Activated naive CD4-positive, alpha-beta T cell treated with Interleukin-2 at 50 U/mL for 16 hours (primary cell): ENCODE data around the gene VKORC1L1.
"Not testable (repeated sequence)": the region's sequence is repeated elsewhere in the genome, so short reads cannot be mapped to it uniquely, and the experiment has no call there.

ENCODE experiments used
- DNase-seq: peaks from one replicate; pipeline ENCODE4 v3.0.0-alpha.2; 2020

VKORC1L1 gene

DNA sequence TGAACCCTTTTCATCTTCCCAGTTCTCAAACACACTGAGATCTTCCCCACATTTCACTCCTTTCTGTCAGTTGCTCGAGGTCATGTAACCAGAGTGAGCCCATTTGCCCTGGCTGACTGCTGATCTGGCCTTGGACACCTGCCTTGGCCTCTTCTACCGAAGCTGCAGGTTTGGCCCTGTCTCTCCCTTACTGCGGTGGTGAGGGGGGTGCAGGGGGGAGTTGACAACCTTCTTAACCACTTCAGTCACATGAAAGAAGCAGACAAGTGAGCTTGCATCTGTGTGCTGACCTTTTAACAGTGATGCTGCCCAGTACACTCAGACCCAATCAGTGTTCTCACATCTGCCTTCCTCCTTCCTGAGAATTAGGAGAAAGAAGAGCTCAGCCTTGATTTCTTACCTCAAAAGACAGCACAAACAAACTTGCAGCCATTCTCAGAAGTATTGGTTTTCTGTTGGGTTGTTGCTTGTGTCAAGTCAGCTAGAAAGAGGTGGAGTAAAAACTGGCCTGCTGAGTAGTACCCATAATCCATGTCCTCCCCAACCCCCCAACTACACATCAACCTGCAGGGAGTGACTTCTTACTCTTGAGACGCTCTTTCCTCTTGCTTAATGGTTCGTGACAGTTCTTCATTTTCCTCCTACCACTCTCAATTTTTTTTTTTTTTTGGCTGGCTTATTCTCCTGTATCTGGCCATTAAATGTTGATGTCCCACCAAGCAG is 15.7 kb downstream of the VKORC1L1 start:
- DNase-seq: not testable (repeated sequence)

DNA sequence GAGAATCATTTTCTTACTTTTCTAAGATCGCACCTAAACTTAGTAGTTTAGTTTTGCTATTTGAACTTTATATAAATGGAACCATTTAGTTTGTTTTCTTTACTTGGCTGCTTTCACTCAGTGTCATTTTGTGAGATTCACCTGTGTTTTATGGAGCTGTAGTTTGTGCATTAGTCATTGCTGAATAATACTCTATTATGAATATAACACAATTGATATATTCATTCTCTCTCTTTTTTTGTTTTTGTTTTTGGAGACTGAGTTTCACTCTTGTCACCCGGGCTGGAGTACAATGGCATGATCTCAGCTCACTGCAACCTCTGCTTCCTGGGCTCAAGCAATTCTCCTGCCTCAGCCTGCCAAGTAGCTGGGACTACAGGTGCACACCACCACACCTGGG is 16.8 kb downstream of the VKORC1L1 start:
- DNase-seq: not testable (repeated sequence)

DNA sequence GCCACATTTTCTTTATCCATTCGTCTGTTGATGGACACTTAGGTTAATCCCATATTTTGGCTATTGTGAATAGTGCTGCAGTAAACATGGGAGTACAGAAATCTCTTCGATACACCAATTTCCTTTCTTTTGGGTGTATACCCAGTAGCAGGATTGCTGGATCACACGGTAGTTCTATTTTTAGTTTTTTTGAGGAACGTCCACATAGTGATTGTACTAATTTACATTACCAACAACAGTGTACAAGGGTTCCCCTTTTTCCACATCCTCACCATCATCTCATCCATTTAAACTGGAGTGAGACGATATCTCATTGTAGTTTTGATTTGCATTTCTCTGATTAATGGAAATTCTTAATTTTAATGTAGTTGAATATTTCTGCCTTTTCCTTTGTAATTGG is 19.3 kb downstream of the VKORC1L1 start:
- no peak for DNase-seq

DNA sequence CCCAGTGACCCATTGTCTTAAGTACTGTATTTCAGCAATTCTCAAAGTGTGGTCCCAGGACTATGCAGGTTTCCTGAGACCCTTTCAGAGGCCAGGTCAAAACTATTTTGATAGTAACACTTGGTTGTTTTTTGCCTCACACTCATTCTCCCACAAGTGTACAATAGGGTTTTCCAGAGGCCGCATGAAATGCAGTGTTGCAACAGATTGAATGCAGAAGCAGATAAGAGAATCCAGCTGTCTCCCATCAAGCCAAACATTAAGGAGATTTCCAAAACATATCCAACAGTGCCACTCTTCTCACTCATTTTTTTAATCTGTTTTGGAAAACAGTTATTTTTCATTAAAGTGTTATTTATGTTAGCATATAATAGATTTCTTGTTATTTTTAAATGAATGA is 20.0 kb downstream of the VKORC1L1 start:
- DNase-seq: no peak

DNA sequence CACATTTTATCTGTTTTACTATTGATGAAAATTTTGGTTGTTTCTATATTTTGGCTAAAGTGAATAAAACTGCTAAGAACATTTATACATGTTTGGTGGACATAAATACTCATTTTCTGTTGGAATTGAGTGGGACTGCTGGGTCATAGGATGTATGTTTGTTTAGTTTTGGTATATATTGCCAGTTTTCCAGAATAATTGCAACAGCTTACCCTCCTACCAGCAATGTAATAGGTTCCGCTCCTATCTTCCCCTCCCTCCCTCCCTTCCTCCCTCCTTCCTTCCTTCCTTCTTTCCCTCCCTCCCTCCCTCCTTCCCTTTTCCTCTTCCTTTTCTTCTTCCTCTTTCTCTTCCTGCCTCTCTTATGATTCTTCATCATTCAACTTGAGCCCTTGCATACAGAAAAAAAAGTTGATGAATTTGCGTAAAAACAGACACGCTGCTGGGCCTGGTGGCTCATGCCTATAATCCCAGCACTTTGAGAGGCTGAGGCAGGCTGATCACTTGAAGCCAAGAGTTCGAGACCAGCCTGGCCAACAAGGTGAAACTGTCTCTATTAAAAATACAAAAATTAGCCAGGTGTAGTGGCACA is 23.5 kb downstream of the VKORC1L1 start:
- no peak for DNase-seq

DNA sequence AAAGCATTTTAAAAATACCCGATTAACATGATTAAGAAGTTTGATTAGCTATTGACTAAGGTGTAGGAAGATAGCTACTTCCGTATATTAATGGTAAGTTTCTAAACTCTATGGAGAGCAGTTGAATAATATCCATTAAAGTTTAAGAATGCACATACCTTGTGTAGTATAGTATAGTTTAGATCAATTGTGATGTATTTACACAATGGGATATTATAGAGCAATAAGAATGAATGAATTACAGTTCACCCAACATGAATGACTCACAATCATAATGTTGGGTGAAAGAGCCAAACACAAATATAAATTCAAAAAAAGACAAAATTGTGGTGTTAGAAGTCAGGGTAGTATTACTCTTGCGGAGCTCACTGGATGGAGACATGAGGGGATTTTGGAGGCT is 24.4 kb downstream of the VKORC1L1 start:
- DNase-seq: not testable (repeated sequence)

DNA sequence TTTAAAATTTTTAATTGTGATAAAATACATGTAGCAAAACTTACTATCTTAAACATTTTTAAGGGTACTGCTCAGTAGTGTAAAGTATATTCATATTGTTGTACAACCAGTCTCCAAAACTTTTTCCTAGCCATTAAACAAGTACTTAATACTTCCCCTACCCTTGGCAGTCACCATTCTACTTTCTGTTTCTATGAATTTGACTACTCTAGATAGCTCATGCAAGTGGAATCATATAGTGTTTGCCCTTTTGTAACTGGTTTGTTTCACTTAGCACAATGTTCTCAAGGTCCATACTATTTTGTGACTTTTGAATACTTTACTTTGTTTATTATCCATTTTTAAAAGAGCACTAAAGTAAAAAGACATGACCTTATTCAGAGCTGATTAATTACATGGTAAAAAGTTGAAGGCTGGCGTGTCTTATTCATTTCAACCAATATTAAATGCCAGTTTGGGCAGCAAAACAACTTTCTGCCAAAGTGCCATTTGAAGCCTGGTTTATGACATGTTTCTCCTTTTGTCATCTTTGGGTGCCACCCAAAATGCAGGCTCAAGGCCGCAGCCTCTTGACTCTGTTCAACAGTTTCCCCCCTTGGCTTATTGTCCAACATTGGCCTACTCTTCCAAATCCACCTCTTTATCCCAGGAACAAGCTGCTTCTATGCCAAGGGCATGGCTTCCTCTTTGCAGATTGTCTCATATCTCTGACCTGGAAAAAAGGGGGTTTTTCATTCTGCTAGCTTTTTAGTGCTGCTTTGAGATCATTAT is 26.0 kb downstream of the VKORC1L1 start:
- DNase-seq: not testable (repeated sequence)

DNA sequence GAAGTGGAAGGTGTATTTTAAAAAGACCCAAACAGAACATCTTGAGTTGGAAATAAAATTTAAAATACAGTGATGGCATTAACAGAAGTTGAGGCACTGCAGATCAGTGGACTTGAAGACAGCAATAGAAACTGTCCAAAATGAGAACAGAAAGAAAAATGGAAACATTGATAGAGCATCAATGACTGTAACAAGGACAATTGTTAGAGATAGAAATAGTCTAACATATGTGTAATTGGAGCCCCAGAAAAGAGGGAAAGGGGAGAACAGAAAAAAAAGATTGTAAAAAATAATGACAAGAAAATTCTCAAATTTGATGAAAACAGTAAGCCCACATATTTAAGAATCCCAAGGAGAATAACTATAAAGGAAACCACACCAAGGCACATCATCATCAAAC is 29.4 kb downstream of the VKORC1L1 start:
- DNase-seq: no peak

DNA sequence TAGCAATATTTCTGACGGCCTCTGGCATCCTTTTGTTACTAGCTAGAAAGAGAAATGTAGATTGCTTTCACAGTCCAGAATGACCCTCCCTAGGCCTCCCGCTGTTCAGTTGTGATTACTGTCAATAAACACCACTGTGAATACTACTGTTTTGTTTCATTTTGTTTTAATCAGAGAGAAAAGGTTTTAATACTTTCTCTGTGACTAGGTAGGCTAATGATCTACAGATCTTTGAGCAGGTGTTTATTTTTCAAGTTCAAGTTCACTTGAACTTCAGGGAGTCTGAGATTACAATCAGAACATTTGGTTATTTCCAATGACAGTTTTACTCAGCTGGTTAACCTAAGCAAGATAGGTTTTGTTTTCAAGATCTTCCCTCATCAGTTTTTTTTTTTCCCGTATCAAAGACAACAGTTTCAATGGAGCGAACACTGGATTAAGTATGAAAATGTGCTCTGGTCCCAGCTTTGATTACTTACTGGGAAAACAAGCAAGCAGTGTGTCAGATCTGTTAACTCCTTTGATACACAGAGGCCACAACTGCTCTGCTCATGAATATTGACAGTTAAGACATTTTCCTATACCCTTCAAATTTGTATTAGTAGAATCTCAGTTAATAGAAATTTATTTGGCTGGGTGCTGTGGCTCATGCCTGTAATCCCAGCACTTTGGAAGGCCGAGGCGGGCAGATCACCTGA is 34.8 kb downstream of the VKORC1L1 start:
- no peak for DNase-seq

DNA sequence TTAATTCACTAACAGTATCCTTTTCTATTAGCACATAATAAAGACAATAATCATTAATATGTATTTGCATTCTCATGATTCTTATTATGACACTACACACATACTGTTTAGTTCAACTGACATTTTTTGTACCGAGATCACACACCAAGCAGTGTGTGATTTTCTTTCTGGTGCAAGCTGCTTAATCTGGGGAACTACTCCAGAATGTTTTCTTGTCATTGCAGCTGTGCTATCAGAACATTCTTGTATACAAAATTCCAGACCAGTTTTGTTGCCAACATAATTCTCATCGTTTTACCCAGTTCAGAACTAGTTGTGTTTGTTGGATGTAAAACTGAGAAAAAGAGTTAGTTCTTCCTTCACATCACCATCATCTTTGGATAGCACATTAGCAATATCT is 37.4 kb downstream of the VKORC1L1 start:
- DNase-seq: no peak

DNA sequence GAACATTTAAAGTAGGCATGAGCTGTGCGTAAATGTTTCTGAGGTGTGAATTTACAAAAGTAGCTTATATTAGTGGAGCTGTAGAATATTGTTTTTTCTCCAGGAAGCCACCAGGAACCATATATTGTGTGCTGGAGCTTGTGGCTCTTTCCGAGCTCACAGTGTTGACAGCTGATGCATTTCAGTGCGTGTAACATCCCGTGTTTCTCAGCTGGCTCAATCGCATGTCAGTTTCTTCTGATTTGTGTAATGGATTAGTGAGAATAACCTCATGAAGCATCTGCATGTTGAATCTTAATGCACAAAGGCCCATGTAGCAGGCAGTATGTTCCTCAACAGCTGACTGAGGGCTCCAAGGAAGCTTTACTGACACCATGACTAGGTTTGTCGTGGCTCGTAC is 39.4 kb downstream of the VKORC1L1 start:
- no peak for DNase-seq

DNA sequence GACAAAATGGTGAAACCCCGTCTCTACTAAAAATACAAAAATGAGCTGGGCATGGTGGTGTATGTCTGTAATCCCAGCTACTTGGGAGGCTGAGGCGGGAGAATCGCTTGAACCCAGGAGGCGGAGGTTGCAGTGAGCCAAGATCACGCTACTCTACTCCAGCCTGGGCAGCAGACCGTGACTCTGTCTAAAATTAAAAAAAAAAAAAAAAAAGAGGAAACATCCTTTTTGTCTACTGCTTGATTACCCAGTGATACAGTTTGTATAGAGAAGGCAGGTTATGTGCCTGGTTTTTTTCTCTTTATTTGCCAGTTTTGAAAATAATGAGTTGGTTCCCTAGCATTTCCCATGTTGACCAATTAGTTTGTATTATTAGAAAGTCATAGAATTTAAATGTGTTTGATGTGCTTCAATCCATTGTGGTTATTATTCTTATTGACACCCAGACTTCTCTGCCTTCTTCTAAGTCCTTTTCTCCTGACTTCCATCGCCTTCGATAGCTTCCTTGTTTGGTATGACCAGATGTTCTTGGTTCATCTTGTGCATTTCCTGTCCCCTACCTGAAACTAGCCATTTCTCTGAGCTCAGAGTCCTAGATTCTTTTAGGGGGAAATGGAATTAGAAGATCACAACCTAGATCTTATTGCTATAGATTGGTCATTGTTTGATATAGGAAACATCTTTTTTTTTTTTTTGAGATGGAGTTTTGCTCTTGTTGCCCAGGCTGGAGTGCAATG is 43.2 kb downstream of the VKORC1L1 start:
- no peak for DNase-seq

DNA sequence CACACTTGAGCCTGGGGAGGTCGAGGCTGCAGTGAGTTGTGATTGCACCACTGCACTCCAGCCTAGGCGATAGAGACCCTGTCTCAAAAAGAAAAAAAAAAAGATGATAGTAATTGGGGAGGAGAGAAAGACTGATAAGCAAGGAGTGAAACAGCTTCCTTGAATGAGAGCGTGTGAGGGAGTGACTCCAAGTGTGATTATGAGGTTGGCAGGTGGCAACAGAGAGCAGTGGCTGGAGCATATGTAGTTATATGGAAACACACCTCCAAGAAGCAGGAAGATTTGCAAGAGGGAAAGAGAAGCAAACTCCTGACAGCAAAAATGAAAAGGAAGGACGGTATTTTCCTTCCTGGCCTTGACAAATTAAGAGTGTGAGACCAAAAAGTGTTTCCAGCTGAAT is 50.4 kb downstream of the VKORC1L1 start:
- no peak for DNase-seq

DNA sequence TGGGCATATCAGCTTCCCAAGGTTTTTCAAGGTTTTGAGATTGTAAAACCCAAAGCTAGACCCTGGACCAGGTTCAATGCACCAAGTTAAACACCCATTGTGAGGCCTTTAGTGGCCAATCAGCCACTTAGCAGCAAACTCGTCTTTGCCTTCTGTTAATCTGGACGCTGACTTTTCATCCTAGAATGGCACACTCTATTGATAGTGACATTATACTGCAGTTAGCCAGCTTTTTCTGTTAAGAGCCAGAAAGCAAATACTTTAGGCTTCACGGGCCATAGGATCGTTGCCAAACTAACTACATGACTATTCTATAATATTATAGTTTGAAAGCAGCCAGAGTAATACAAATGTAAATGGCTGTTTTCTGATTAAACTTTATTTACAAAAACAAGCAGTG is 51.3 kb downstream of the VKORC1L1 start:
- DNase-seq: no peak

DNA sequence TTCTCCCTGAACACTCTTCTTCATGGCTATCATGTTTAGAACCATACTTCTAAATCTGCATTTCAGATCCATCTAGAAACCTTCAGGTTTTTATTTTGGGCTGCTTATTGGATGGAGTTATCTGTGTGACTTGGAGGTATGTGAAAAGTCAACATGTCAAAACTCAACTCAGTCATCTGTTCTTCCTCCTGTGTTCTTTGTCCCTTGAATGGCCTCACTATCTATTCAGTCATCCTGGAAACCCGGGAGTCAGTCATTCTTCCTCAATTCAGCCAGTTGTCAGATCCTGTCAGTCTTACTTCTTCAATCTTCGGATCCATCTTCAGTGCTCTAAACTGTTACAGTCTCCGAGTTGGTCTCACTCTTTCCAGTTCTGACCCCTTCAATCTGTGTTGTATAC is 52.2 kb downstream of the VKORC1L1 start:
- no peak for DNase-seq

DNA sequence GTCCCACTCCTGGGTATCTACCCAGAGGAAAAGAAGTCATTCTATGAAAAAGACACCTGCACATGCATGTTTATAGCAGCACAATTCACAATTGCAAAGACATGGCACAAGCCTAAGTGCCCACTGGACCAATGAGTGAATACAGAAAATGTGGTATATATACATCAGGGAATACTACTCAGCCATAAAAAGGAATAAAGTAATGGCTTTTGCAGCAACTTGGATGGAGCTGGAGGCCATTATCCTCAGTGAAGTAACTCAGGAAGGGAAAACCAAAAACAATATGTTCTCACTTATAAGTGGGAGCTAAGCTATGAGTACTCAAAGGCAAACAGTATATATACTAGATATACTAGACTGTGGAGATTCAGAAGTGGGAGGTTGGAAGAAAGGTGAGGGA is 53.7 kb downstream of the VKORC1L1 start:
- no peak for DNase-seq

DNA sequence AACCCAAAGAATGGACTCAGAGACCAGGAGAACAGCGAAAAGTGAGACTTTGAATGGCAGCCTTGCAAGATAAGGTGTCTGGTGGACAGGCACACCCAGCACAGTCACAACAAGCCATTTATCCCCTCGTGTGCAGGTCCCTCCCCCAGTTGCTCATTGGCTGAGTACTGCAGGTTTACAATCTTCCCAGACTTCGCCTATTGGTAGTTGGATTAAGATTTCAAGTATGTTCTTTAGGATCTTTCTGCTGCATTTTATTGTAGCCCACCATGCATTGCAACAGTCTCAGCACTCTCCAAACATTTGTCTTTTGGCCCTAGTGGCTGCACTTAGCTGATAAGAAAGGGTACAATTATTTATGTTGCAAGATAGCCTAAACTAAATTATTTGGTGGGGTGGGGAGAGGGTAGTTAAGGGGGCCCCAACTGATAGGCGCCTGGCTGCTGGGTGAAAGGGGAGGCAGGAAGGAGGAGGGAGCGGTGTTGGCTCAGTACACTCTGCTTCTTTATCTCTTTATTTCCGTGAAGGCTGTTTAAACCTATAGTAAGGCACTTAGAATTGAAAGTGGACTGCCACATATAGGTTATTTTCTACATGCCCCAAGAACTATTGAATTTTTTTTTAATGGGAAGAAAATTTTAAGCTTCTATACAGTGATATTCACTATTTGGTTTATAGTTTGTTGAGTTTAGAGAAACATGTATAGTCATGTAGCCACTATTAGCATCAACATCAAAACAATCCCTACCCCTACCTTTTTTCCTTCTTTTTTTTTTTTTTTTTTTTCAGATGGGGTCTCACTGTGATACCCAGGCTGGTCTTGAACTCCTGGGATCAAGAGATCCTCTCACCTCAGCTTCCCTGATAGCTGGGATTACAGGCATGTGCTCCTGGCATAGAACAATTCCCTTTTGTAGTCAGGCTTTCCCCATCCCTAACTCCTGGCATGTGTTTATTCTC is 54.9 kb downstream of the VKORC1L1 start:
- no peak for DNase-seq

DNA sequence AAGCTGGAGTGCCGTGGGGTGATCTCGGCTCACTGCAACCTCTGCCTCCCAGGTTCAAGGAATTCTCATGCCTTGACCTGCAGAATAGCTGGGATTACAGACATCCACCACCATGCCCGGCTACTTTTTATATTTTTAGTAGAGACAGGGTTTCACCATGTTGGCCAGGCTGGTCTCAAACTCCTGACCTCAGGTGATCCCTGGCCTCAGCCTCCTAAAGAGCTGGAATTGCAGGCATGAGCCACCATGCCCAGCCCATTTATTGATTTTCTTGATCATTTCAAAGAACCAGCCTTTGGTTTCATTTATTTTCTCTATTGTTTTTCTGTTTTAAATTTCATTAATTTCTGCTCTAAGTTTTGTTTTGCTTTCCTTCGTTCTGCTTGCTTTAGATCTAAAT is 58.8 kb downstream of the VKORC1L1 start:
- no peak for DNase-seq

DNA sequence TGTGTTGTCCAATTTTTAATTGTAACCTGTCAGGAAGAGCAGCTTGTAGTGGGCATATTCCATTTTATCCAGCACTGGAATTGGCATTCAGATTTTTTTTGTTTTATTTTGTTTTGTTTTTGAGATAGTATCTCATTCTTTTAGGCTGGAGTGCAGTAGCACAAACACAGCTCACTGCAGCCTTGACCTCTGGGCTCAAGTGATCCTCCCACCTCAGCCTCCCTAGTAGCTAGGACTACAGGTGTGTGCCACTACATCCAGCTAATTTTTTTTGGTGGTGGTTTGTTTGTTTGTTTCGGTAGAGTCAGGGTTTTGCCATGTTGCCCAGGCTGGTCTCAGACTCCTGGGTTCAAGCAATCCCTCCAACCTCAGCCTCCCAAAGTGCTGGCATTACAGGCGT is 64.4 kb downstream of the VKORC1L1 start:
- DNase-seq: no peak

DNA sequence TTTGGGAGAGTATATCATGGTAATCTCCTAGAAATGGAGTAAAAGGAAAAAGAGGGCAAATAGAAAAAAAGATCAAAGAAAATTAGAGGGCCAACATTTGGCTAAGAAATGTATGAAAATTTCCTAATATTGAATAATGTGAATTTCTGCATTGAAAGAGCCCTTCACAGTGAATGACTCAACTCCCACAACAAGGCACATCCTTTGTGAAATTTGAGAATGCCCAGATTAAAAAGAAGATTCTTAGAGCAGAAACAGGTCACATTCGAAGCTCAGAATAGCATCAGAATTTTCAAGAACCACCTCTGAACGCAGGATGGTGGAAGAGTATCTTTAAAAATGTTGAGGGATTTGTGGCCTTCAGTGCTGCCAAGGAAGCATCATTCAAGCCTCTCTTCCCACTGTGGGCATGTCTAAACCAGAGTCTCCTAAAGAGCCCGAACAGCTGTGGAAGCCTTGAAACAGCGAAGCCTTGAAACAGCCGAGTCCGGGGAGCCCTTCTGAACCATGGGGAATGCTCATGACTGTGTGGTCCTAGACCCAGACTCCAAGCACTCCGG is 65.5 kb downstream of the VKORC1L1 start:
- DNase-seq: no peak

DNA sequence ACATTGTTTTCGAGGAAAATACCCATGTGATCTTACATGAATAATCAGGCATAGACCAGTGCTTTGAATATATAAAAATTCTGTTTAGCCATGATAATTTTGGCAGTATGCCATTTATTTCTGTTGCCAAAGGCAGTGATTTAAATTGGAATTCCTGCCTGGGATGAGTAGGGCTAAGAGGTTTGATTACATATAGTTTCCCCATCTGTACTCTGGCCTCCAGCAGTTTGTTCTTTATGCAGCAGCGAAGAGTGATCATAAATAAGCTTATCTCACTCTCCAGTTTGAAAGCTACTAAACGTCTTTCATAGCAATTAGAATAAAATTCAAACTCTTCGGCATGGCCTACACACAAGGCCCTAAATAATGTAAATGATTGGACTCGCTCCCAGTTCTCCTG is 72.9 kb downstream of the VKORC1L1 start:
- DNase-seq: not testable (repeated sequence)
